CD4-positive, alpha-beta T cell treated with Interleukin-12 subunit alpha and Interleukin-12 subunit beta, for 1 hour (primary cell): ENCODE data around the gene ERC2.
A peak's percentile ranks its signal among the peaks of the same experiment; 100 is the strongest.

Source experiments
- DNase-seq: peaks from one replicate; pipeline ENCODE4 v3.0.0-alpha.2; 2020

Gene ERC2

GRCh38 chr3:55498520-55498919 lies 969.7 kb downstream of the ERC2 start:
- no peak for DNase-seq

GRCh38 chr3:55497250-55497649 lies 971.0 kb downstream of the ERC2 start:
- no peak for DNase-seq

DNA sequence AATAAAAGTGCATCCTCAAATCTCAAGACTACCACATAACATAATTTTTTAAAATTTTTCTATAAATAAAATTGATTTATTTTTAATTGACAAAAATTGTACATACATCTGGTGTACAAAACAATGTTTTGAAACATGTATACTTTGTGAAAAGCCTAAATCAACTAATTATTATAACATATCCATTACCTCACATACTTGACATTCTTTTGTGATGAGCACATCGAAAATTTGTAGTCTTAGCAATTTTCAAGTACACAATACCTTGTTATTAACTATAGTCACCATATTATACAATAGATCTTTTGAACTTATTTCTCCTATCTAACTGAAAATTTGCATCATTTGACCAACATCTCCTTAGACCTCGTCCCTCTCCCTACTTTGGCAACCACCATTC lies 973.3 kb downstream of the ERC2 start:
- no peak for DNase-seq

DNA sequence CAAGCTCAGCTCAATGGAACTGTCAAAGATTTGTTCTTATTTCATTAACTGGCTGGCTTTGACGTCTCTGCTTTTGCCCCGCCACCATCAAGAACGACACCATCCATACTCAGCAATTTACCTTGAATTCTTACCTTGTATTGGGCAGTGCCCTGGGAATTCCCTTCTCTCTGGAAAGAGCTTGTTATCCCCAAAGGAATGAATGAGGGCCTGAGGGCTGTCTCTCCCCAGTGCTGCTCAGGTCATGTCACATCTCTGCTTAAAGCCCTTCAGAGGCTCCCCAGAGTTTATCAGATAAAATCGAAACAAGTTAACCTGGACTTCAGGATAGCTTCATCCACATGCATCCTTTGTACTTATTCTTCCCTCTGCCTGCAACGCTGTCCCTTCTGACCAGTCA lies 975.3 kb downstream of the ERC2 start:
- DNase-seq, result no peak

GRCh38 chr3:55491296-55491816 lies 976.9 kb downstream of the ERC2 start:
- no peak for DNase-seq

- DNase-seq, result no peak
Observed at GRCh38 chr3:55490276-55490913, 977.9 kb downstream of the ERC2 start.

DNA sequence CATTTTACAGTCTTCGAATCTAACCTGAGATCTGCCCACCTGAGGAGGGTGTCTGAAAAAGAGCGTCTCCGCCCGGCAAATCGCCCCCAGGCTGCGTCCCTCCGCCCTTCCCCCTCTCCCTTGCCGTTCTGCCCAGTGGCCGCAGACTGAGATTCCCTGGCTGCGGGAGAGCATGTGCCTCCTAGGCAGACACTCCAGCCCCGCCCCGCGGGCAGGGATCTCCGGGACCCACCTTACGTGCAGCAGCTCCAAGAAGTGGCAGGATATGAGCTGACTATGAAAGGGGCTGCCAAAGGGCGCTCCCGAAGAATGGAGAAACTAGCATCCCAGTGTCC lies 978.5 kb downstream of the ERC2 start:
- DNase-seq, result no peak

GRCh38 chr3:55488398-55489055 lies 979.7 kb downstream of the ERC2 start:
- DNase-seq, result no peak

- no peak for DNase-seq
Observed at GRCh38 chr3:55487381-55488241, 980.7 kb downstream of the ERC2 start.

DNA sequence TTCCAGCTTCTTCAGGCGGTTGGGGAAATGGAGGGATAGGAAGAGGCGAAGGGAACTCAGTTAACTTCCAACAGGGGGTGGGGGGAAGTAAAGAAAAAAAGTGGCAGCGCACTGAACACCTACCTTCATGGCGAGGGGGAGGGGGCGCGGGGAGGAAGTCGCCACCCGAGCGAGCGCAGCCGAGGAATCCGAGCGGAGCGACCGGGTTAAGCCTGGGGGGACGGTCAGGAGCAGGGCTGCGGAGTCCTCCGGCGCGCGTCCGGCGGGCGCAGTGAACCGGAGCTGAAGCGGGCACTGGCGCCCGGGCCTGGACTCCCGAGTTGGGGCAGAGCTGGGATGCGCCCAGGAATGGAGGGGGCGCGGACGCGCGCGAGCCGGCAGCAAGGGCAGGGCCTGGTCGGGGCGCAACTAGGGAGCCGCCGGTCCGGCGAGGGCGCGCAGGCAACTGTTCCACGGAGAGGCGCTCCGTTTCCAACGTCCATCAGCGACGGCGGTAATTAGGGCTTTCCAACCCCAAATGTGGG lies 981.3 kb downstream of the ERC2 start, which contains the start of gene WNT5A:
Gene WNT5A, minus strand, starts transcription at position 450 of the 524 bp plus-strand sequence. Its CDS starts 321 bp downstream, at position 129.
- DNase-seq, result no peak

- DNase-seq, result no peak
Observed at GRCh38 chr3:55486101-55486856, 982.0 kb downstream of the ERC2 start.

GRCh38 chr3:55484801-55485791 lies 983.2 kb downstream of the ERC2 start:
- peak; percentile 8 for DNase-seq

DNA sequence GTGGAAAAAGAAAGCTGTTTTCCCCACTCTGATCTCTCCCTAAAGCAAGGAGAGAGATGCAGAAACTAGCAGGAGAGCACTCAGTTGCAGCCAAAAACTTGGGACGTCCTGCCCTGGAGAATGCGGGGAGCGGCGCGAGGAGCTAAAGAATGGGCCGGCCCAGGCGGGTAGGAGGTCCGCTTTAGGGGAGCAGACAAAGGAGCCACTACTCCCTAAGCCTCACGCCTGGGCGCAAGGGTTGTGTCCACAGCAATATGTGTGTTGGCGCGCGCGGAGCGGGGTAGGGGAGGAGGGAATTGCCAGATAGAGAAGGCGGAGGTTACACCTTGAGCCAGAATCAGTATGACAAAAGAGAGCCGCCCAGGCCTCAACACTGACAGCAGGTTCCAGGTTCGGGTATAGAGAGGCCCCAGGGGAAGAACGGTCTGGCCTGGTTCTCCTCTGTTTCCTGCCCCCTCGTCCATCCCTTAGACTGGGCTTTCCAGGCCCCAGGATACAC lies 984.0 kb downstream of the ERC2 start:
- DNase-seq, result no peak

GRCh38 chr3:55483196-55484095 lies 984.8 kb downstream of the ERC2 start:
- DNase-seq, result no peak

DNA sequence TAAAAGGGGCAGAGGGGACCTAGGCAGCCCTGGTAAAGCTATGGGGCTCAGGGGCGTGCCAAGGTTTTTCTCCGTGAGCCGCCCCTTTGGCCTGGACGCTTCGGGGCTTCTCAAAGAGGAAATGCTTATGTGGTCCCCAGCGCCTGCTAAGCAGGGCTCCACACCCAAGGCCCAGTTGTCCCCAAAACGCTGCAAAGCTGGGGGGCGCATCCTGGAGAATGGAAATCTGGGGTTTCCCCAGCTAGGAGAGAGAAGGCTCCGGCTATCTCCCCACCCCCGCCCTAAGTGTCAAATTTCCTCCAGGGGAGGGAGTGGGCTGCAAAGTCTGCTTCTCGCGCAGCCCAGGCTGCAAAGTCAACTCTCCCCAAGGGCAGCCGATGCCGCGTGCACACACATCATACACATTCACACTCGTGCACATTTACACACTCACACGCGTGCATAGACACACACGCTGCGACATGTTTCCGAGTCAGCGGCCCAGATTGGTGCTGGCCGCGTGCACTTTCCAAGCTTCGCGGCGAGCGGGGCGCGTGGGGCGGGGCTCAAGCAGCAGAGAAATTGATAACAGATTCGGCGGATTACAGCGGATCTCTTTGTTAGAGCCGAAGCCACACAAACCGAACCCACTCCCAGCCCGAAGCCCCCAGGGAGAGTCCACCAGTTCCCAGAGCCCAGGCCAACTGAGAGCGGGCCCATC lies 985.6 kb downstream of the ERC2 start:
- no peak for DNase-seq

- DNase-seq, result no peak
Observed at GRCh38 chr3:55481744-55482495, 986.3 kb downstream of the ERC2 start.

- no peak for DNase-seq
Observed at GRCh38 chr3:55480911-55481743, 987.1 kb downstream of the ERC2 start.
